Colonic mucosa (tissue), 2 donors: ENCODE results near the gene SDHB. TPM values are rescaled to one million over a fixed set of nuclear protein-coding genes. Genes with fewer than 3 reads are reported as not detected.

Source experiments
- total RNA-seq, 2 donors: library from RNA; stranded (reverse); fragmentation: NEBNext Ultra II Directional in 1 of 2; extraction: Animal tissue kit (Norgen Biotek cat#: 25700) in 1 of 2; gene quantifications; one replicate each; pipeline ENCODE4 v1.2.1, GENCODE V29; 2021
- donor health status: DM: no; HTN: no; CAD: no.
- donor health status: DM: no; HTN: no; CAD: no.

Gene SDHB
- total RNA-seq, 2 donors from 2014 or later: 208 to 229 TPM

Other genes starting within 250 kb of the SDHB start
- gene RNU1-2, start 158.1 kb downstream of the SDHB start, total RNA-seq: 1,000 to 10,000 TPM; 1,159 to 2,517 TPM
- gene CROCC, start 132.1 kb downstream of the SDHB start, total RNA-seq: 10 to 100 TPM in 1 of 2 donors, 1 to 10 TPM in 1; 6.9 to 21.6 TPM
- 1 to 10 TPM; 1.4 to 6.0 TPM for gene MFAP2, start 73.4 kb downstream of the SDHB start, total RNA-seq
- gene ATP13A2, start 42.1 kb downstream of the SDHB start, total RNA-seq: 100 to 1,000 TPM in 1 of 2 donors, 10 to 100 TPM in 1; 55.3 to 111 TPM
- gene PADI2, start 65.4 kb upstream of the SDHB start, total RNA-seq: 100 to 1,000 TPM; 177 to 211 TPM
- gene PADI1, start 151.1 kb upstream of the SDHB start, total RNA-seq: under 1 TPM; 0.47 to 0.50 TPM
- under 1 TPM in 1 of 2 donors, not detected in 1; 0.13 TPM for gene PADI3, start 195.1 kb upstream of the SDHB start, total RNA-seq